Tibial nerve (tissue), 4 donors: ENCODE measurements around the gene TBPL2. TPM values are rescaled to one million over a fixed set of nuclear protein-coding genes. Genes with fewer than 3 reads are reported as not detected.
"Not testable (repeated sequence)": the region's sequence is repeated elsewhere in the genome, so short reads cannot be mapped to it uniquely, and the experiment has no call there.

Experiments
- DNase-seq, 2 donors: peaks; one replicate each; pipeline ENCODE4 v3.0.0-alpha.2; 2019; ENCODE audit warnings: low spot score in 2 of 2
- H3K27ac ChIP-seq, 4 donors: fragments of 200-600 bp; sonication (generic) in 3 of 4; one replicate each; pipeline ENCODE4 v1.5.1; 2017 to 2019; ENCODE audit warnings: mild to moderate bottlenecking in 1 of 4
- H3K27me3 ChIP-seq, 2 donors: fragments of 200-600 bp; sonication (generic) in 1 of 2; one replicate each; pipeline versions ENCODE4 v1.5.1 to v1.6.0; 2017 to 2019
- H3K36me3 ChIP-seq, 3 donors: fragments of 200-600 bp; sonication (generic); one replicate each; pipeline ENCODE4 v1.5.1; 2018 to 2019
- H3K4me1 ChIP-seq, 4 donors: fragments of 200-600 bp; sonication (generic) in 3 of 4; one replicate each; pipeline ENCODE4 v1.5.1; 2017 to 2019
- H3K4me3 ChIP-seq, 4 donors: fragments of 200-600 bp; sonication (generic) in 3 of 4; one replicate each; pipeline ENCODE4 v1.5.1; 2017 to 2019; ENCODE audit warnings: mild to moderate bottlenecking in 1 of 4, moderate library complexity in 1 of 4
- H3K9me3 ChIP-seq, 4 donors: fragments of 200-600 bp; sonication (generic) in 3 of 4; one replicate each; pipeline ENCODE4 v1.5.1; 2017 to 2019
- EP300 ChIP-seq, 2 donors: sonication (generic); formaldehyde crosslinking; IDR thresholded peaks; one replicate each; pipeline ENCODE4 v1.6.1; 2017; ENCODE audit warnings: antibody characterized with exemption in 2 of 2, mild to moderate bottlenecking in 1 of 2
- POLR2A ChIP-seq, 2 donors: fragments of 450-650 bp; IDR thresholded peaks; one replicate each; pipeline ENCODE4 v1.6.1; 2017; ENCODE audit warnings: antibody characterized with exemption in 2 of 2, mild to moderate bottlenecking in 2 of 2, moderate library complexity in 2 of 2
- WGBS, 2 donors: methylation state at CpG; one replicate each; pipeline ENCODE4 v1.1.5; 2018; 5-methylcytosine and 5-hydroxymethylcytosine counted together
- total RNA-seq, 4 donors: library from RNA; depleted of rRNA; stranded (reverse); fragments of >200 nt; gene quantifications; one replicate each; pipeline ENCODE4 v1.1.0, GENCODE V29; 2016
- TF ChIP-seq, protein P1 (sequence below), 5 experiments: fragments of 200-600 bp in 3 of 5; fragments of 450-650 bp in 2 of 5; sonication (generic) in 3 of 5; IDR thresholded peaks; one replicate each; pipeline ENCODE4 v1.5.1; 2016 to 2019; ENCODE audit warnings: antibody characterized with exemption in 5 of 5, mild to moderate bottlenecking in 3 of 5, moderate library complexity in 2 of 5

Gene TBPL2
- total RNA-seq, 4 donors from 2014 or later: 0.90 TPM; not detected in 3

DNA sequence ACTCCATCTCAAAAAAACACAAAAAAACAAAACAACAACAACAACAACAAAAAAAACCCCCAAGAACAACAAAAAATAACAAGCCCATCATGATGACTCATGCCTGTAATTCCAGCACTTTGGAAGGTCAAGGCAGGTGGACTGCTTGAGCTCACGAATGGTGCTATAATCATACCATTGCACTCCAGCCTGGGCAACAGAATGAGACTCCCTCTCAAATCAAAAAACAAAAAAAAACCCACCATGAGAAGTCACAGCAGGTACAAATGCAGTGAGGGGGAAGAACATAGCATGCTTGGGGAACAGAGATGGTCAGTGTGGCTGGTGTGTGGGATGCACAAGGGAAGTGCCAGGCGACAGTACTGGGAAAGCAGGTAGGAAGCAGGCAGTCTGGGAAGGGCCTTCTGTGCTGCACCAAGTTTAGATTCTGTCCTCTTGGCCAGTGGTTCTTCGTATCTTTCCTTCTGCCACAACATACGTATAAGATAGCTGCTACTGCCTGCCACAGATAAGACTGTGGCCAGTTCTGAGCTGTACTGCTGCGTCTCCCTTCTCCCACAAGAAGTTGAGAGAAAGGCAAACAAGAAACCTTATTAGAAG, 56.8 kb downstream of the TBPL2 start:
- WGBS, 2 donors: 69 to 88% methylated on average over 5 of the region's 5 CpGs
- no peak overlapping the region for H3K4me3 ChIP-seq

DNA sequence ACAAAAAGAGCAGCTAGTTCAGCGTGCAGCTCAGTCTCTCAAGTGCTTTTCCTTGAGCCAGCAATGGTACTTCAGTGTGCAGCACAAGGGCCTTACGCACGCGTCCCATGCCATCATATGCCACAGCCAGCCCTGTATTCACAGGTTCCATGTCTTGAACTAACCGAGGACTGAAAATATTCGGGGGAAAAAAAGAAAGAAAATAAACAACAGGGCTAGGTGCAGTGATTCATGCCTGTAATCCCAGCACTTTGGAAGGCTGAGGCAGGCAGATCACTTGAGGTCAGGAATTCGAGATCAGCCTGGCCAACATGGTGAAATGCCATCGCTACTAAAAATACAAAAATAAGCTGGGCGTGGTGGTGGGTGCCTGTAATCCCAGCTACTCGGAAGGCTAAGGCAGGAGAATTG, 57.4 kb downstream of the TBPL2 start:
- H3K27ac ChIP-seq: not testable (repeated sequence)

More for the DNA sequence above, 56.8 kb downstream of the TBPL2 start:
- Histone ChIP-seq H3K4me1 (no peaks in the 10 kb centered on the region), H3K36me3 (peaks cover 0 to 96% (median 3%) of the 10 kb centered on the region in 3 donors), H3K27me3 (no peaks in the 10 kb centered on the region), H3K9me3 (no peaks in the 10 kb centered on the region), H3K27ac (no peak overlapping the region)
- TF ChIP-seq EP300 (IDR thresholded peaks at IDR 0.05): no peak
- no peak for TF ChIP-seq POLR2A (IDR thresholded peaks at IDR 0.05)
- TF ChIP-seq, protein P1, sequence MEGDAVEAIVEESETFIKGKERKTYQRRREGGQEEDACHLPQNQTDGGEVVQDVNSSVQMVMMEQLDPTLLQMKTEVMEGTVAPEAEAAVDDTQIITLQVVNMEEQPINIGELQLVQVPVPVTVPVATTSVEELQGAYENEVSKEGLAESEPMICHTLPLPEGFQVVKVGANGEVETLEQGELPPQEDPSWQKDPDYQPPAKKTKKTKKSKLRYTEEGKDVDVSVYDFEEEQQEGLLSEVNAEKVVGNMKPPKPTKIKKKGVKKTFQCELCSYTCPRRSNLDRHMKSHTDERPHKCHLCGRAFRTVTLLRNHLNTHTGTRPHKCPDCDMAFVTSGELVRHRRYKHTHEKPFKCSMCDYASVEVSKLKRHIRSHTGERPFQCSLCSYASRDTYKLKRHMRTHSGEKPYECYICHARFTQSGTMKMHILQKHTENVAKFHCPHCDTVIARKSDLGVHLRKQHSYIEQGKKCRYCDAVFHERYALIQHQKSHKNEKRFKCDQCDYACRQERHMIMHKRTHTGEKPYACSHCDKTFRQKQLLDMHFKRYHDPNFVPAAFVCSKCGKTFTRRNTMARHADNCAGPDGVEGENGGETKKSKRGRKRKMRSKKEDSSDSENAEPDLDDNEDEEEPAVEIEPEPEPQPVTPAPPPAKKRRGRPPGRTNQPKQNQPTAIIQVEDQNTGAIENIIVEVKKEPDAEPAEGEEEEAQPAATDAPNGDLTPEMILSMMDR (IDR thresholded peaks at IDR 0.05): no peak
- DNase-seq: no peak

DNA sequence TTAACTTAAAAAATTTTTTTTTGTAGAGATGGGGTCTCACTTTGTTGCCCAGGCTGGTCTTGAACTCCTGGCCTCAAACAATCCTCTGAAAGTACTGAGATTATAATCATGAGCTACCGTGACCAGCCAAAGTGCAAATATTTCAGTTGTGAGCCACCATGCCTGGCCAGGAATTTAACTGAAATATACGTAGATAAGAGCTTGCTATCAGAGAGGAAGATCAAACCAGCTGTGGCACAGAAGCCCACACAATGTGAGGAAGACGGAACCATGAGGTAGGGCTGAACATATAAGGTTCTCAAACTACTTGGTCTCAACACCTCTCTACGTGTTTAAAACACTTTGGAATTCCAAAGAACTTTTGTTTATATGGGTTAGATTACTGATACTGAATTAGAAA, 57.9 kb downstream of the TBPL2 start:
- H3K9me3 ChIP-seq: no peaks in the 10 kb centered on the region
- DNase-seq: no peak
- no peak overlapping the region for H3K4me3 ChIP-seq
- no peak for TF ChIP-seq EP300 (IDR thresholded peaks at IDR 0.05)
- no peak for TF ChIP-seq POLR2A (IDR thresholded peaks at IDR 0.05)
- TF ChIP-seq, protein P1 (IDR thresholded peaks at IDR 0.05): no peak
- 87 to 88% methylated on average over 4 of the region's 4 CpGs for WGBS, 2 donors
- H3K4me1 ChIP-seq: no peaks in the 10 kb centered on the region
- H3K27ac ChIP-seq: no peak overlapping the region
- peaks cover 2 to 95% (median 3%) of the 10 kb centered on the region in 3 donors for H3K36me3 ChIP-seq
- no peaks in the 10 kb centered on the region for H3K27me3 ChIP-seq

More for the DNA sequence above, 57.4 kb downstream of the TBPL2 start:
- H3K9me3 ChIP-seq, H3K27me3 ChIP-seq, DNase-seq, H3K4me3 ChIP-seq, H3K4me1 ChIP-seq: not testable (repeated sequence)
- H3K36me3 ChIP-seq: peaks cover 0 to 95% (median 3%) of the 10 kb centered on the region in 3 donors
- 85 to 88% methylated on average over 10 of the region's 10 CpGs for WGBS, 2 donors

DNA sequence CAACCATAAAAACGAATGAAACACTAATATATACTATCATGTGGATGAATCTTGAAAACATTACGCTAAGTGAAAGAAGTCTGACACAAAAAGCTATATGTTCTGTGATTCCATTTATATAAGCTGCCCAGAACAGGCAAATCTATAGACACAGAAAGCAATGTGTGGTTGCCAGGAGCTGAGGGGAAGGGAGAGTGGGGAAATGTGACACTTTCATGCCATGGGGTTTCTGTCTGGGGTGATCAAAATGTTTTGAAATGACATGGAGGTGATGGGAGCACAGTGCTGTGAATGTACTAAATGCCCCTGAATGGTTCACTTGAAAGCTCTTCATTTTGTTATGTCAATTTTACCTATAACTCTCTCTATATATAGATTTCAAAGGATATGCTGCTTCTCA, 58.9 kb downstream of the TBPL2 start:
- H3K27me3 ChIP-seq: no peaks in the 10 kb centered on the region
- no peak overlapping the region for H3K4me3 ChIP-seq
- no peaks in the 10 kb centered on the region for H3K9me3 ChIP-seq
- TF ChIP-seq POLR2A (IDR thresholded peaks at IDR 0.05) (no peak), EP300 (IDR thresholded peaks at IDR 0.05) (no peak)
- TF ChIP-seq, protein P1 (IDR thresholded peaks at IDR 0.05): no peak
- H3K36me3 ChIP-seq: peaks cover 2 to 95% (median 3%) of the 10 kb centered on the region in 3 donors
- no peak overlapping the region for H3K27ac ChIP-seq
- no peaks in the 10 kb centered on the region for H3K4me1 ChIP-seq
- WGBS, 2 donors: 95 to 100% methylated on average over 2 of the region's 2 CpGs
- no peak for DNase-seq

DNA sequence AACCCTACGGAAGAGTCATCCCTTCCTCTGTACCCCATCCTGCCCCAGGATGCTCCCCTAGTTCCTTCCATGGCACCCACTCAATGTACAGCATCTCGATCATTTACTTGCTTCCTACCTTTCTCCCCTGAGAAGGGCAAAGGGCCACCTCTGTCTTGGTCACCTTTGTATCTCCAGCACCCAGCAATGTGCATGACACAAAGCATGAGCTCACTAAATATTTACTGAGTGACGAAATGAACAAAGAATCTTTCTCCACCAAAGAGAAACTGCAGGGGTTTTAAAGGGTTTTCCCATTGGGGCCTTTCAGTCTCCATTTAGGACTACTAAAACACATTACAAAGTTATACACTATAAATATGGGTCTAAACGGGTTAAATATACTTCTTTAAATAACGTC, 59.4 kb downstream of the TBPL2 start:
- Histone ChIP-seq H3K9me3 (no peaks in the 10 kb centered on the region), H3K4me3 (no peak overlapping the region), H3K4me1 (no peaks in the 10 kb centered on the region), H3K36me3 (peaks cover 6 to 95% (median 8%) of the 10 kb centered on the region in 3 donors), H3K27ac (no peak overlapping the region), H3K27me3 (no peaks in the 10 kb centered on the region)
- WGBS, 2 donors: 72 to 76% methylated on average over 5 of the region's 5 CpGs
- TF ChIP-seq POLR2A (IDR thresholded peaks at IDR 0.05): no peak
- TF ChIP-seq EP300 (IDR thresholded peaks at IDR 0.05): no peak
- TF ChIP-seq, protein P1 (IDR thresholded peaks at IDR 0.05): no peak
- no peak for DNase-seq
